ENCODE measurements around the gene PPFIBP2.

DNA sequence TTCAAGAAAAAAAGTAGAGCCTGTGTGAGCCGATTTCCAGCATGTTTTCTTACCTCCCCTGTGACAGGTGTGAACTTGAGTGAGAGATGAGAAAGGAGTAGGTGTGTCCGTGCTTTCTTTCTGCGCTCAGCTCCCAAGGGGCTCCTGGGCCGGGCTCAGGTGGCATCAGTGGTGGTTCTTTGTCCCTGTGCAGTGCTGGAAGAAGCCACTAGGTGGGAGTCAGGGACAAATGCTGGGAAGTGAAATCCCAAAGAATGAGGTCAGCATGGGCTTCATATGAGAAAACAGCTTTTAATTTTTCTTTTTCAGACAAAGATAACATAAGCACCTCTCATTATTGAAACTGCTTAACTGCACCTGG lies 57.8 kb downstream of the PPFIBP2 start:
- TF ChIP-seq, protein P1, sequence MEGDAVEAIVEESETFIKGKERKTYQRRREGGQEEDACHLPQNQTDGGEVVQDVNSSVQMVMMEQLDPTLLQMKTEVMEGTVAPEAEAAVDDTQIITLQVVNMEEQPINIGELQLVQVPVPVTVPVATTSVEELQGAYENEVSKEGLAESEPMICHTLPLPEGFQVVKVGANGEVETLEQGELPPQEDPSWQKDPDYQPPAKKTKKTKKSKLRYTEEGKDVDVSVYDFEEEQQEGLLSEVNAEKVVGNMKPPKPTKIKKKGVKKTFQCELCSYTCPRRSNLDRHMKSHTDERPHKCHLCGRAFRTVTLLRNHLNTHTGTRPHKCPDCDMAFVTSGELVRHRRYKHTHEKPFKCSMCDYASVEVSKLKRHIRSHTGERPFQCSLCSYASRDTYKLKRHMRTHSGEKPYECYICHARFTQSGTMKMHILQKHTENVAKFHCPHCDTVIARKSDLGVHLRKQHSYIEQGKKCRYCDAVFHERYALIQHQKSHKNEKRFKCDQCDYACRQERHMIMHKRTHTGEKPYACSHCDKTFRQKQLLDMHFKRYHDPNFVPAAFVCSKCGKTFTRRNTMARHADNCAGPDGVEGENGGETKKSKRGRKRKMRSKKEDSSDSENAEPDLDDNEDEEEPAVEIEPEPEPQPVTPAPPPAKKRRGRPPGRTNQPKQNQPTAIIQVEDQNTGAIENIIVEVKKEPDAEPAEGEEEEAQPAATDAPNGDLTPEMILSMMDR (IDR thresholded peaks at IDR 0.05; ENCODE audit: insufficient read depth, low read depth, low read length), result peak; percentile 89
- no peak for TF ChIP-seq EZH2 (IDR thresholded peaks at IDR 0.05; ENCODE audit: insufficient read depth, low read length)
